ENCODE data around the gene PSMC1. TPM values are rescaled to one million over a fixed set of nuclear protein-coding genes. Genes with fewer than 3 reads are reported as not detected.

PSMC1 gene
- total RNA-seq, 6 experiments from 2014 or later = 40.1 to 79.0 (median 54.4) TPM

DNA sequence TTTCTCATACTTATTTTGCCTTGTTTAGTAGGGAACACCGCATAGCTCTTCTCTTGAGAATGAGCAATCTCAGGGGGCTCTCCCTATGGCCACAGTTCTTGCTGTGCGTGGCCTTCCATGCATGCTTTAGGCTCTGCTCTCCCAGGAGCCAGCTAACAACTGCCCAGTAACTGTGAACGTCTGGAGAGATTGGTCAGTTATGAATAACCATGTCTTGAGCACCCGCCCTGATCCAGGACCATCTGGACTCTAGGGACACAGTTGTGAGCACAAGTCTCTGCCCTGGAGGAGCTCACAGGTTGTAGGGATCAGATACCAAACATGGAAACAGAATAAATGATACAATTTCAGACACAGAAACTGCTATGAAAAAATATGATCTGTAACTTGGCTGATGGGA, 12.1 kb downstream of the PSMC1 start:
- Histone ChIP-seq H3K4me3 (no peak overlapping the region), H3K36me3 (peaks cover 9 to 95% (median 46%) of the 10 kb centered on the region in 4 donors), H3K27me3 (no peaks in the 10 kb centered on the region), H3K9me3 (no peaks in the 10 kb centered on the region), H3K27ac (no peak overlapping the region), H3K4me1 (no peaks in the 10 kb centered on the region)
- intact Hi-C loops (cut with DNase I) = no loop called here
- ATAC-seq (no peak), DNase-seq (peak in 1 of 3 donors; percentile 11)
- TF ChIP-seq POLR2A (IDR thresholded peaks at IDR 0.05) = no peak
- TF ChIP-seq, protein P1, sequence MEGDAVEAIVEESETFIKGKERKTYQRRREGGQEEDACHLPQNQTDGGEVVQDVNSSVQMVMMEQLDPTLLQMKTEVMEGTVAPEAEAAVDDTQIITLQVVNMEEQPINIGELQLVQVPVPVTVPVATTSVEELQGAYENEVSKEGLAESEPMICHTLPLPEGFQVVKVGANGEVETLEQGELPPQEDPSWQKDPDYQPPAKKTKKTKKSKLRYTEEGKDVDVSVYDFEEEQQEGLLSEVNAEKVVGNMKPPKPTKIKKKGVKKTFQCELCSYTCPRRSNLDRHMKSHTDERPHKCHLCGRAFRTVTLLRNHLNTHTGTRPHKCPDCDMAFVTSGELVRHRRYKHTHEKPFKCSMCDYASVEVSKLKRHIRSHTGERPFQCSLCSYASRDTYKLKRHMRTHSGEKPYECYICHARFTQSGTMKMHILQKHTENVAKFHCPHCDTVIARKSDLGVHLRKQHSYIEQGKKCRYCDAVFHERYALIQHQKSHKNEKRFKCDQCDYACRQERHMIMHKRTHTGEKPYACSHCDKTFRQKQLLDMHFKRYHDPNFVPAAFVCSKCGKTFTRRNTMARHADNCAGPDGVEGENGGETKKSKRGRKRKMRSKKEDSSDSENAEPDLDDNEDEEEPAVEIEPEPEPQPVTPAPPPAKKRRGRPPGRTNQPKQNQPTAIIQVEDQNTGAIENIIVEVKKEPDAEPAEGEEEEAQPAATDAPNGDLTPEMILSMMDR (IDR thresholded peaks at IDR 0.05) = no peak
- WGBS (ENCODE audit: insufficient coverage, low coverage, low lambda C conversion rate, missing lambda C conversion rate) = 100% methylated on average over 3 of the region's 4 CpGs

DNA sequence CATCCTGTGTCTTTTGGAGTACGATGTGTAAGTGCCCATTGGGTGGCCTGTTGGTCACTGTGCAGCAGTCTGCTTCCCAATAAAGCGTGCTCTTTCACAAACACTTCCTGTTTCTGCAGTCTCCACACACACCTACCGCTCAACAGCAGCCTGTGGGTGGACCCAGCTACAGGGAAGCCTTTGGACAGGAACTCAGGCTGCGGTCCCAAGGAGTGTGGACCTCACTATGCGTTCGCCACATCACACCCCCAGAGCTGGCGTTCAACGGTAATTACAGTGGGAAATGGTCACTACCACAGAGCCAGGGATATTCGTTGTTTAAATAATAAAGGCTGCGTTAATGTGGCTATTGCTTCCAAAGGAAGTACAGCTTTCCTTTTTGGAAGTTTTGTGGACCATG, 16.2 kb downstream of the PSMC1 start:
- DNase-seq (no peak), ATAC-seq (peak in 2 of 4 donors; percentile 24 to 38)
- Histone ChIP-seq H3K36me3 (peaks cover 0 to 62% (median 24%) of the 10 kb centered on the region in 4 donors), H3K9me3 (no peaks in the 10 kb centered on the region), H3K27ac (no peak overlapping the region), H3K27me3 (no peaks in the 10 kb centered on the region), H3K4me3 (no peak overlapping the region), H3K4me1 (no peaks in the 10 kb centered on the region)
- no peak for TF ChIP-seq POLR2A (IDR thresholded peaks at IDR 0.05)
- TF ChIP-seq, protein P1 (IDR thresholded peaks at IDR 0.05) = no peak
- WGBS (ENCODE audit: insufficient coverage, low coverage, low lambda C conversion rate, missing lambda C conversion rate) = 74% methylated on average over 7 of the region's 10 CpGs
- intact Hi-C loops (cut with DNase I) = no loop called here

DNA sequence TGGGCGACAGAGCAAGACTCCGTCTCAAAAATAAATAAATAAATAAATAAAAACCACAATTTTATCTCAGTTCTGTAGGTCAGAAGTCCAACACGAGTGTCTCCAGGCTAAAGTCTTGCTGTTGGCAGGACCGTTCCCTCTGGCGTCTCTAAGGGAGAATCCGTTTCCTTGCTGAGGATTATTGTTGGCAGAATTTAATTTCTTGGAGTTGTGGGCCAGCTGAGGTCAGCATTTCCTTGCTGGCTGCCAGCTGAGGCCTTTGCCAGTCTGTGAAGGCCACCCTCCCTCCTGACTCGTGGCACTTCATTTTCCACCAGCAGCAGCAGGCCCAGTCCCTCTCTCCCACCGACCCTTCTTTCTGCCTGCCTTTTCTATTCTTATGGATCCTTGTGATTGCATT, 17.2 kb downstream of the PSMC1 start:
- intact Hi-C loops (cut with DNase I) = no loop called here
- DNase-seq = no peak
- Histone ChIP-seq H3K36me3 (peaks cover 0 to 59% (median 18%) of the 10 kb centered on the region in 4 donors), H3K4me3 (no peak overlapping the region), H3K9me3 (no peaks in the 10 kb centered on the region), H3K27ac (no peak overlapping the region), H3K4me1 (no peaks in the 10 kb centered on the region), H3K27me3 (no peaks in the 10 kb centered on the region)
- TF ChIP-seq, protein P1 (IDR thresholded peaks at IDR 0.05) = no peak
- no peak for TF ChIP-seq POLR2A (IDR thresholded peaks at IDR 0.05)
- WGBS (ENCODE audit: insufficient coverage, low coverage, low lambda C conversion rate, missing lambda C conversion rate) = 67% methylated on average over 8 of the region's 8 CpGs
- no peak for ATAC-seq

DNA sequence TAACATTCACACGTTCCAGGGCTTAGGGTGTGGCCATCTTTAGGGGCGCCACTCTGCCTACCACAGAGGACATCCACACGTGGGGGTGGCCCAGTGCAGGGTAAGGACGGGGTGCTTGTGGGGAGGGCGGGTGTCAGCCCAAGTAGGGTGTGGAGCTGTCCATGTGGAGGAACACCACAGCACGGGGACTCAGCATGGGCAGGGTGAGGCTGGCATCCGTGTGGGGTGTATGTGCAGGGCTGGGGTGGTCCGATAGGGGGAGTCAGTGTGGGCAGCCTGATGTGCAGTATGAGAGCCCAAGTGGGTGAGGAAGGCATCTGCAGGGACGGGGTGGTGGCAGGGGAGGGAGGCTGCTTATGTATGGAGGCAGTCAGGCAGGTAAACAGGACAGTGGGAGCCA, 17.7 kb downstream of the PSMC1 start:
- H3K9me3 ChIP-seq = no peaks in the 10 kb centered on the region
- no peak for TF ChIP-seq POLR2A (IDR thresholded peaks at IDR 0.05)
- TF ChIP-seq, protein P1 (IDR thresholded peaks at IDR 0.05) = no peak
- WGBS (ENCODE audit: insufficient coverage, low coverage, low lambda C conversion rate, missing lambda C conversion rate) = 79% methylated on average over 8 of the region's 9 CpGs
- DNase-seq (no peak), ATAC-seq (no peak)
- intact Hi-C loops (cut with DNase I) = no loop called here
- no peak overlapping the region for H3K27ac ChIP-seq
- no peaks in the 10 kb centered on the region for H3K27me3 ChIP-seq
- H3K36me3 ChIP-seq = peaks cover 0 to 54% (median 15%) of the 10 kb centered on the region in 4 donors
- H3K4me1 ChIP-seq = peaks cover 0 to 4% (median 2%) of the 10 kb centered on the region in 4 donors
- H3K4me3 ChIP-seq = no peak overlapping the region

All from right lobe of liver (tissue), 6 donors.